PFSK-1 (cell line): ENCODE results near the gene SERTM2.

ENCODE experiments used
- FOXP2 ChIP-seq: optimal IDR thresholded peaks from 2 replicates; pipeline ENCODE3; 2011; ENCODE audit warnings: borderline replicate concordance, control low read depth, inconsistent platforms; ENCODE audit not compliant: insufficient read depth; ENCODE audit errors: extremely low read length, extremely low read depth
- SIN3A ChIP-seq: IDR thresholded peaks from 2 replicates; pipeline ENCODE4 v1.6.1; 2012; ENCODE audit warnings: mild to moderate bottlenecking, low read length, moderate library complexity, borderline replicate concordance; ENCODE audit not compliant: insufficient read depth

DNA sequence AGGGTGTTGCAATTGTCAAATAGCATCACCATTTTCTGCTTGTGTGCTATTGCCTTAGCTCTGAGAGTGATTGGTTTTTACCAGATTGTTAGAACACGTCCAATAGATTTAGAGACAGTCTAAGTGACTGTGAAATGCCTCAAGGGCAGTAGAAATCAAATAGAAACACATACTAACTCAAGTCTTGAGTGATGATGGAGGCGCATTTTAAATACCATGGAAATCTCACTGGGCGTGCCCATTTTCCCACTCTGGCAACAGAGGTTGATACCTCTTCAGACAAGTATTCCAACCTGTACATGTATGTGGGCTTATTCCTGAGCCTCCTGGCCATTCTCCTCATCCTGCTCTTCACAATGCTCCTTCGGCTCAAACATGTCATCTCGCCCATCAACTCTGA is 7.2 kb downstream of the SERTM2 start:
- no peak for TF ChIP-seq FOXP2
- TF ChIP-seq SIN3A: no peak
